H4 (cell line): ENCODE measurements around the gene THAP10. TPM values are rescaled to one million over a fixed set of nuclear protein-coding genes. Genes with fewer than 3 reads are reported as not detected.

Experiments
- DNase-seq: peaks from one replicate; pipeline ENCODE4 v3.0.0-alpha.2; 2015; ENCODE audit warnings: low spot score
- total RNA-seq: library from RNA; depleted of rRNA; stranded (reverse); fragments of >200 nt; shearing (Covaris generic); gene quantifications from 2 replicates; pipeline ENCODE4 v1.2.3, GENCODE V29; 2014; rRNA removed

THAP10 gene
- total RNA-seq, 1 experiment from 2014 or later = 9.4 TPM

DNA sequence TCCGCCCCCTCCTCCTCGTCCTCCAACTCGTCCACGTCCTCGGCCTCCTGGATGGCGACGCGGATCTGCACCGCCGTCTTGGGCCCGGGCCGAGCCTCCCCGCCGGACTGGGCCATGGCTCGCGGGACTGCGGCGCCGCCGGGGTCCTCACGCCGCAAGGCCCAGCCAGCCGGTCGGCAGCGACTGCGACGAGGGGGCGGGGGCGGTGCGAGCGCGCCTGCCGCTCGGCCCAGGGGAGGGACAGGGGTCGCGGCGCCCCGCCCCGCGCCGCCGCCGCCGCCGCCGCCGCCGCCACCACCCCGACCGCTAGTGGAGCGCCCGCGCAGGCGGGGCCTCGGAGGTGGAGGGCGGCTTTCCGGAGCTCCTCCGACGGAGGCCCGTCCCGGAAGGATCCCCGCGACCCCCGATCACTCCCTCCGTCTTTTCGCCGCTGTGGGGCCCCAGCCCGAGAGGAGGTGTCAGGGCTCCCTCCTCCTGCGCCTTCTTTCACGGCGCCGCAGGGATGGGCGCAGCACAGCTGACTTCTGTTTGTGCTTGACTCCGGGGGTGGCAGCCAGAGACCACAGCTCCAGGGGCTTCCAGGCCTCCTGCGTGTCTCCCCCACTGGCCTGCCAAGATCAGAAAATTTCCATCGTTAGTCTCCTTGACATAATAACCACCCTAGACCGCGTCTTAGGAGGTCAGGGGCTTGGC lies 38.1 kb downstream of the THAP10 start, which contains the start of gene LARP6:
Gene LARP6, minus strand, starts transcription at position 185 of the 693 bp plus-strand sequence. Its CDS starts 69 bp downstream, at position 116.
- DNase-seq = no peak

DNA sequence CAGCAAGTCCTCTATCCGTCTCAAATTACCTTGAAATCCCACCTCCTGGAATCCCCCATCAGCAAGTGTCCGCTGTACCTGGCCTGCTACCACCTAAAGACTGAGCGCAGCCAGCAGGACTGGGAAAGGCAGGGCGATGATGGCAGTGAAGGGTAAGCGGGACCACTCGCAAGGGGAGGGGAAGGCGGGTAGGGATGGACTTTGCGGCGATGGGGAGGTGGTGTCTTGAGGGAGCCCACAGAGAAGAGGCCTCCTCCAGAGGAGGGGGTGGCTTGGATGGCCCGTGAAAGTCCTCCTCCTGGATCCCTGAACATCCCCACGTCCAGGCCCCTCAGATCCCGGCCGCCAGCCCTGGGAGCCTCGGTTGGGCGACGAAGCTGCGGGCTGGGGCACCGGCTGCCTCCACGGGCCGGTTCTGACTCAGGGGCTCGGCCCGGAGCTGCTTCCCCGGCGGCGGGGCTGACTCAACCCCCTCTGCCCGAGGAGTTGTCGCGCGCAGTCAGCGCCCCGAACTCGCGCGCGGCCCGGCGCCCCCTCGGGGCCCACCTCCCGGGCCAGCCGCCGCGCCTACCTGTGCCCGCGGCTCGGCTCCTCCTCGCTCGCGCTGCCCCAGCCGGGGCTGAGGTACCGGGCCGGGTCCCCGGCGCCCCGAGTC lies 38.8 kb downstream of the THAP10 start:
- DNase-seq = peak; percentile 35

DNA sequence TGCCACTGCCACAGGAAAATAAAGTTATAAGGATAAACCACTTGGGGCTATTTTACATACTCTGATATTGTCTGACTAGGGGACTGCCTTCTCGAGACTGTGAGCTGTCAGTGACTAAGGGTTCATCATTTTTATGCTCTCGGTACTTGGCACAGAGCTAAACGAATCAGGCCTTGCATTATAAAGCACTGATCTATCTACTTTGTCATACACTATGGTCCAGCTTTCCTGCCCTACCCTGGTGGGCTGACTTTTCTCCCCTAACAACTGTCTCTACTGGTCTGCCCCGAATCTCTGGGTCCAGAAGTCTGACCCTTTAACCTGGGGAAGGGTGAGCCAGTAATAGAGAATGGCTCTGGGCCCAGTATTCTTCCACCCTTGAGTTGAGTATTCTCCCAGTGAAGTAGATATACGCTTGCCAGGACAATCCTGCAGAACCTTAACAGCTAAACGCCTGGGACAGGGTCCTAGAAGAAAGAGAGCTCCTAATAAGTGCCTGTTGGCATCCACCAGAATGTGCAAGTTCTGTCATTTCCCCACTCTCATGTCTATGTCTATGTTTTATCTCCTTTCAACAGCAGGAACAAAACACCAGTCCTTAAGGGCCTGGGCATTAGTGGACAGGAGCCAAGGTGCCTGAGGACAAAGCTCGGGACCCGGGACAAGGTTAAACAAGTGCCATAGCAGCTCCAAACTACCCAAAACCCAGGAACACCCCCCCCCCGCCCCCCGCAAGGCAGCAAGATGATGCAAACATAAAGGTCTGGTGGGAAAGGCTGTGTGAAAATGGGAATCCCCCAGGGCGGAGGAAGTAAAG lies 39.5 kb downstream of the THAP10 start:
- no peak for DNase-seq

DNA sequence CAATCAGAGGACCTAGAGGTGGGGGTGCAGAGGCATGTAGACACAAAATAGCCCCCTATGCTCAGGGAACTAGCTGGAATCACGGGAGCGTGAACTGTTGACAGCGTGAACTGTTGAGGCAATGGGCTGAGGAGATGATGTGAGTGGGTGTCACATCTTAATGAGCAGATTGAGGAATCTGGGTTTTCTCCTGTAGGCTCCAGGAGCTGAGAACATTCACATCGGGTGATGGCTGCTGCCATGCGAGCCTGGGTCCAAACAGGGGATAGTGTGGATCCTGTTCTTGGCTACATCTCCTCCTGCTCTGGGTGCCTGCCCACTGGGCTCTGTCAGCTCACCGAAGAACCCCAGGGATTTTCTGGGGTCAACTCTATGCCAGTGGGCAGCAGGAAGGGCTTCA lies 40.3 kb downstream of the THAP10 start:
- no peak for DNase-seq

DNA sequence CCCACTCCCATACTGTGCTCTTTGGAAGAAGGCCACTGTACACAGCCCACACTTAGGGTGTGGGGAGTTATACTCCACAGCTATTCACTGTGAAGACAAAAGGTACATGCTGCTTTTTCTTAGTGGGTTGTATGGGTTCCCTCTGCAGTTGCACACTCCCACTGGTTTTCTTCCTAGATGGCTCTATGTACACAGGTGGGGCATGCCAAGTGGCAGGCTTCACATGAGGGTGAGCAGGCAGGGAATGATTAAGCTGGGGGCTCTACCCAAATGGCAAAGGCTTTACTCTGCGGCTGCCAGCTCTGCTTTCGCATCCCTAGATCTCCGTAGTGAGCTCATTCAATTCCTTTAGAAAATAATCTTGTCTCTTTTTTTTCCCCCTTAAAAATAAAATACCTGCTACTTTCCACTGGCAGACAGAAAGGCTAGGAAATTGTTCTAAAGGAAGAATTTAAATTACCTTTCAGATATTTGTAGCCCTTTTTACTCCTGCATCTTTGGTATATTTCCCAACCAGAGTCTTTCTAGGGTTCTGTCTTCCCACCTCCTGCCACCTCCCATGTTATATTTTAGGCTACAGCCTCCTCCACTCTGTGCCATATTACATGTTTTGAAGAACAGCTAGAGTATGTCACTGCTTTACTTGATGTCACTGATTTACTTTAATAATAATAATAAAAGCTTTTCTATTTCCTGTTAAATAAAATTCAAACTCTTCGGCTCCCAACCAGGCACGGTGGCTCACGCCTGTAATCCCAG lies 46.5 kb downstream of the THAP10 start:
- DNase-seq = no peak

DNA sequence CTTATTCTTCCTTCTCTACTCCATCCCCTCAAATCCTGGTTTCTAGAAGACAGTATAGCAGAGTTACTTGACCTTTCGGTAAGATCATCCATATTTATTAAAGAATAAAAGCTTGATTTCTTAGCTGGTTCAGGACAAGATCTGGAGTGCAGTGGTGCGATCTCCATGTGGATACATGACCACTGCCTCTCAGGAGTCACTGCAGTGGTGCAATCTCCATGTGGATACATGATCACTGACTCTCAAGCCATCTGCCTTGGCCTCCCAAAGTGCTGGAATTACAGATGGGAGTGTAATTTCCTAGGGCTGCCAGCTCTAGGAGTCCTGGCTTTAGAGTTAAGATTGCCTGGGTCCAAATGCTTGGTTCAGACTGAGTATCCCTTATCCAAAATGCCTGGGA lies 54.8 kb downstream of the THAP10 start:
- no peak for DNase-seq

DNA sequence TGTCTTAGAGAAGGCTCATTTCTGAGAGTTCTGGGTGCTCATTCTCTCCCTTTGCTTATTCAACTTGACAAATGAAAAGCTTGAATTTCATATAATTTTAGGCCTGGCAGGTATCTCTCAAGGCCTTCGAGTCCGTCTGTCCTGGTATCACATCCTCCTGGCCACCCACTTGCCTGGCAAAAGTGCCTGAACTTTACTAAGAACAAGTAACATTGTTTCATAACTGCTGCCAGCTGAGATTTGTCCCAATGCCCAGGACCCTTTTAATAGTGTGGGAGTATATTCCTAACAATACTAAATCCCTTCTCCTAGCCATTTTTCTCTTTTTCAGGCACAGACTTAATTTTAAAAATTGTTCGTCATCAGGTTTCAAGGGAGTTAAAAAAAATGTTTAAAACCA lies 56.4 kb downstream of the THAP10 start:
- no peak for DNase-seq

GRCh38 chr15:70835415-70835814 lies 56.8 kb downstream of the THAP10 start:
- no peak for DNase-seq

- no peak for DNase-seq
Measured at GRCh38 chr15:70834999-70835398, 57.2 kb downstream of the THAP10 start.

- peak; percentile 82 for DNase-seq
Measured at GRCh38 chr15:70833861-70834765, 58.1 kb downstream of the THAP10 start.

DNA sequence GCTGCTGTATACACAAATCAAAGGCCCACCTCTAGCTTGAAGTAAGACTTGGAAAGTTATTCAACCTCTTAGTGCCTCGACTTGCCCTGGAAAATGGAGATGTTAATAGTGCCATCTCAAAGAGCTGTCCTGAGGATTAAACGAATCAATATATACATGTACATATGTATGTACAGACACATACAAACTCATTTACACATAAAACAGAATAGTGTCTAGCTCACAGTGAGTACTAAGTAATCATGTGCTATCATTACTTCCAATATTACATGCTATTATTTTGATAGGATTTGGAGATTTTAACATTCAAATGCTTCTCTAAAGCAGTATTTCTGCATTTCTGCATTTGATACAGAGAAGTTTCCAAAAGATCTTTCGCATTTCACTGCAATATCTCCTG lies 58.8 kb downstream of the THAP10 start:
- DNase-seq = no peak

DNA sequence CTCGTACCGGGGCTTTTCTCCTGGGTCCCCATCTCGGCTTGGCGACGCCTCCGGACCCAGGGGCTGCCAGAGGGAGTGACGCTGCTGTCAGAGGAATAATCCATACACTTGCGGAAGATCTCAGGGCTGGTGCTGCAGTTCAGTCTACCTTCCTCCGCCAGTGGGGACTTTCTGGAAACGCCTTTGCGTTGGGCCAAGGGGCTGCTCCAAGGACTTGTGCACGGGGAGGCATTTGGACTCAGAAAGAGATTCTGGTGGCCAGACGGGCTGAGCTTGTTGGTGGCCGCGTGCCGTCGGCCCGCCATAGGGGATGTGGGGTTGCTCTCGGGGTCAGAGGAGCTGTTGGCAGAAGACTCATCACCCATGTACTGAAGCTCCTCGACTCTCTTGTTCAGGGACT lies 60.1 kb downstream of the THAP10 start:
- DNase-seq = no peak

Other genes with a start within 250 kb of the THAP10 start
- 6.4 and 9.0 TPM in 2 replicates for gene UACA, start 128.9 kb downstream of the THAP10 start, total RNA-seq
- 45.5 and 52.9 TPM in 2 replicates for gene LARP6, start 38.3 kb downstream of the THAP10 start, total RNA-seq
- gene LRRC49, start 393 bp upstream of the THAP10 start, total RNA-seq = 8.5 and 13.4 TPM in 2 replicates
- 0.58 and 1.2 TPM in 2 replicates for gene THSD4, start 223.0 kb upstream of the THAP10 start, total RNA-seq